Erythroblast (primary cell): ENCODE results near the gene SVEP1.

Experiments
- GATA1 ChIP-seq: IDR thresholded peaks from 2 replicates; pipeline ENCODE4 v1.6.1; 2011; ENCODE audit warnings: low read depth, mild to moderate bottlenecking, control low read depth, low read length, moderate library complexity
- POLR2A ChIP-seq: IDR thresholded peaks from 2 replicates; pipeline ENCODE4 v1.6.1; 2011; ENCODE audit warnings: mild to moderate bottlenecking, low read length

- TF ChIP-seq POLR2A (no peak), GATA1 (no peak)
These were observed 1.3 kb upstream of the SVEP1 start for GRCh38 chr9:110580850-110581249.
